Measurements from ENCODE around the gene VWA5B1. TPM values are rescaled to one million over a fixed set of nuclear protein-coding genes. Genes with fewer than 3 reads are reported as not detected.

VWA5B1 gene
- total and polyA plus RNA-seq, 10 of the 15 experiments (the other 5 are each of a cell fraction or from before 2014, with no cell fraction given): under 0.01 to 0.05 (median 0.01) TPM; not detected in 7

- H3K27ac ChIP-seq (ENCODE audit: control insufficient read depth, insufficient read depth): no peak overlapping the region
- no TSS peak for BruUV-seq (replicated peaks)
- no peaks in the 10 kb centered on the region; a peak in 1 of 4 replicates for H3K27me3 ChIP-seq (replicated peaks in 1 of 2; ENCODE audit: control insufficient read depth in 2 of 2, insufficient read depth in 2 of 2, low read length in 1 of 2)
- ChIA-PET CTCF (no interaction called here), POLR2A (no interaction called here), SMC1A (ENCODE audit: uncharacterized antibody, unreplicated experiment) (no interaction called here), RAD21 (ENCODE audit: unreplicated experiment) (no interaction called here)
- H2AFZ ChIP-seq (ENCODE audit: control insufficient read depth, low read depth, low read length): no peak overlapping the region
- DNase-seq (ENCODE audit: low read depth, low spot score): no peak
- no peak for FAIRE-seq
- intact Hi-C loops (cut with micrococcal nuclease; ENCODE audit: unreplicated experiment): no loop called here
- no peaks in the 10 kb centered on the region for H3K4me1 ChIP-seq (ENCODE audit: control insufficient read depth, insufficient read depth, low read length)
- H3K9me3 ChIP-seq (replicated peaks; ENCODE audit: control insufficient read depth, insufficient read depth, low read length): no peaks in the 10 kb centered on the region
- no peak overlapping the region for H3K9ac ChIP-seq (ENCODE audit: control insufficient read depth, insufficient read depth, low read length)
- H3K4me3 ChIP-seq: no peak overlapping the region
- in situ Hi-C loops (cut with MboI): no loop called here
- no peaks in the 10 kb centered on the region for H3K79me2 ChIP-seq (ENCODE audit: control insufficient read depth, insufficient read depth, low read length)
- no peak for ATAC-seq
- WGBS (ENCODE audit: insufficient coverage, insufficient replicate concordance, low lambda C conversion rate, missing lambda C conversion rate): 56% methylated on average over 1 of the region's 1 CpG
- no peak overlapping the region for H3K4me2 ChIP-seq (ENCODE audit: control insufficient read depth, insufficient read depth)
- no peaks in the 10 kb centered on the region for H3K36me3 ChIP-seq (ENCODE audit: control insufficient read depth in 2 of 2, insufficient read depth in 2 of 2, low read length in 1 of 2)
- no peaks in the 10 kb centered on the region for H4K20me1 ChIP-seq (ENCODE audit: control insufficient read depth, insufficient read depth)
- TF ChIP-seq CBX5 (IDR thresholded peaks at IDR 0.05; ENCODE audit: low read depth) (no peak), SMAD5 (IDR thresholded peaks at IDR 0.05; ENCODE audit: low read depth) (no peak), STAT3 (IDR thresholded peaks at IDR 0.05; ENCODE audit: low read depth, low read length) (no peak), ZSCAN29 (IDR thresholded peaks at IDR 0.05) (no peak), PKNOX1 (IDR thresholded peaks at IDR 0.05) (no peak), POLR2AphosphoS2 (IDR thresholded peaks at IDR 0.05; ENCODE audit: low read depth, low read length) (no peak), HDAC6 (IDR thresholded peaks at IDR 0.05; ENCODE audit: unreplicated experiment) (no peak), EED (IDR thresholded peaks at IDR 0.05; ENCODE audit: low read depth) (no peak), RELA (IDR thresholded peaks at IDR 0.05; ENCODE audit: borderline replicate concordance, partially characterized antibody) (no peak), GABPA (IDR thresholded peaks at IDR 0.05; ENCODE audit: low read depth) (no peak), CUX1 (IDR thresholded peaks at IDR 0.05; ENCODE audit: insufficient replicate concordance, low read depth, low read length) (no peak), EGR1 (IDR thresholded peaks at IDR 0.05; ENCODE audit: borderline replicate concordance in 1 of 2, low read depth in 2 of 2, low read length in 2 of 2) (no peak), RUNX3 (IDR thresholded peaks at IDR 0.05; ENCODE audit: low read length) (no peak), TBL1XR1 (IDR thresholded peaks at IDR 0.05; ENCODE audit: low read depth, low read length) (no peak), NKRF (conservative IDR thresholded peaks at IDR 0.05) (no peak), ZNF274 (IDR thresholded peaks at IDR 0.05; ENCODE audit: insufficient read depth, insufficient read length) (no peak)
- TF ChIP-seq, protein P1, sequence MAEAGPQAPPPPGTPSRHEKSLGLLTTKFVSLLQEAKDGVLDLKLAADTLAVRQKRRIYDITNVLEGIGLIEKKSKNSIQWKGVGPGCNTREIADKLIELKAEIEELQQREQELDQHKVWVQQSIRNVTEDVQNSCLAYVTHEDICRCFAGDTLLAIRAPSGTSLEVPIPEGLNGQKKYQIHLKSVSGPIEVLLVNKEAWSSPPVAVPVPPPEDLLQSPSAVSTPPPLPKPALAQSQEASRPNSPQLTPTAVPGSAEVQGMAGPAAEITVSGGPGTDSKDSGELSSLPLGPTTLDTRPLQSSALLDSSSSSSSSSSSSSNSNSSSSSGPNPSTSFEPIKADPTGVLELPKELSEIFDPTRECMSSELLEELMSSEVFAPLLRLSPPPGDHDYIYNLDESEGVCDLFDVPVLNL (IDR thresholded peaks at IDR 0.05; ENCODE audit: low read depth, low read length): no peak
These were observed 55.8 kb downstream of the VWA5B1 start for GRCh38 chr1:20346433-20346832.
